HepG2 (cell line): Measurements from ENCODE around the gene KRT2. TPM values are rescaled to one million over a fixed set of nuclear protein-coding genes. Genes with fewer than 3 reads are reported as not detected.

Experiments
- CBX1 ChIP-seq: IDR thresholded peaks from one replicate; pipeline ENCODE4 v1.6.1; 2016; ENCODE audit warnings: antibody characterized with exemption, low read depth
- HIVEP1 ChIP-seq: sonication (generic); formaldehyde crosslinking; IDR thresholded peaks from 2 replicates; pipeline ENCODE4 v1.4.0; 2020; ENCODE audit warnings: mild to moderate bottlenecking, missing genetic modification reagents
- KLF12 ChIP-seq: sonication (generic); formaldehyde crosslinking; IDR thresholded peaks from 2 replicates; pipeline ENCODE4 v1.4.0; 2020; ENCODE audit warnings: missing genetic modification reagents, borderline replicate concordance
- NPAS2 ChIP-seq: sonication (generic); formaldehyde crosslinking; IDR thresholded peaks from 2 replicates; pipeline ENCODE4 v1.8.0; 2022; ENCODE audit warnings: mild to moderate bottlenecking, missing genetic modification reagents, borderline replicate concordance
- TCF7L2 ChIP-seq: IDR thresholded peaks from 2 replicates; pipeline ENCODE4 v1.6.1; 2011; ENCODE audit warnings: mild to moderate bottlenecking, low read depth, low read length, moderate library complexity
- ZBTB40 ChIP-seq, 2 experiments: fragments of 450-650 bp in 1 of 2; sonication (generic) in 1 of 2; formaldehyde crosslinking in 1 of 2; IDR thresholded peaks; 2 replicates each; pipeline versions ENCODE4 v1.6.1 to v1.8.0; 2016 to 2022; ENCODE audit warnings: antibody characterized with exemption in 1 of 2, mild to moderate bottlenecking in 1 of 2, missing genetic modification reagents in 1 of 2
- ZNF331 ChIP-seq: sonication (generic); formaldehyde crosslinking; IDR thresholded peaks from 2 replicates; pipeline ENCODE4 v1.4.0; 2020; ENCODE audit warnings: missing genetic modification reagents
- ZNF577 ChIP-seq: sonication (generic); formaldehyde crosslinking; IDR thresholded peaks from 2 replicates; pipeline ENCODE4 v1.4.0; 2020; ENCODE audit warnings: mild to moderate bottlenecking, low read depth, missing genetic modification reagents, borderline replicate concordance
- polyA plus RNA-seq, 8 experiments: library from polyadenylated mRNA; depleted of rRNA in 3 of 8; stranded (reverse) in 7 of 8; unstranded in 1 of 8; fragments of >200 nt; fragmentation: Illumina TruSeq in 4 of 8; extraction: Trizol in 4 of 8; gene quantifications; 2 replicates each; pipeline versions ENCODE4 v1.2.1 to v1.2.3, GENCODE V29; 2011 to 2016; ENCODE audit warnings: low read depth in 4 of 8, missing spikeins in 1 of 8, mixed read lengths in 1 of 8; ENCODE audit not compliant: insufficient read depth in 1 of 8
- total RNA-seq, 5 experiments: library from RNA; depleted of rRNA; stranded (reverse); fragments of >200 nt; fragmentation: Illumina TruSeq; extraction: Trizol; gene quantifications; 2 replicates each; pipeline ENCODE4 v1.2.3, GENCODE V29; 2016; ENCODE audit warnings: low read depth in 1 of 5
- TF ChIP-seq, protein P1 (sequence below): sonication (generic); formaldehyde crosslinking; IDR thresholded peaks from 2 replicates; pipeline ENCODE4 v1.8.0; 2022; ENCODE audit warnings: missing genetic modification reagents, mild to moderate bottlenecking, inconsistent platforms, borderline replicate concordance

Gene KRT2
- total and polyA plus RNA-seq, 2 of the 13 experiments (the other 11 are each of a cell fraction or from before 2014, with no cell fraction given), result not detected

DNA sequence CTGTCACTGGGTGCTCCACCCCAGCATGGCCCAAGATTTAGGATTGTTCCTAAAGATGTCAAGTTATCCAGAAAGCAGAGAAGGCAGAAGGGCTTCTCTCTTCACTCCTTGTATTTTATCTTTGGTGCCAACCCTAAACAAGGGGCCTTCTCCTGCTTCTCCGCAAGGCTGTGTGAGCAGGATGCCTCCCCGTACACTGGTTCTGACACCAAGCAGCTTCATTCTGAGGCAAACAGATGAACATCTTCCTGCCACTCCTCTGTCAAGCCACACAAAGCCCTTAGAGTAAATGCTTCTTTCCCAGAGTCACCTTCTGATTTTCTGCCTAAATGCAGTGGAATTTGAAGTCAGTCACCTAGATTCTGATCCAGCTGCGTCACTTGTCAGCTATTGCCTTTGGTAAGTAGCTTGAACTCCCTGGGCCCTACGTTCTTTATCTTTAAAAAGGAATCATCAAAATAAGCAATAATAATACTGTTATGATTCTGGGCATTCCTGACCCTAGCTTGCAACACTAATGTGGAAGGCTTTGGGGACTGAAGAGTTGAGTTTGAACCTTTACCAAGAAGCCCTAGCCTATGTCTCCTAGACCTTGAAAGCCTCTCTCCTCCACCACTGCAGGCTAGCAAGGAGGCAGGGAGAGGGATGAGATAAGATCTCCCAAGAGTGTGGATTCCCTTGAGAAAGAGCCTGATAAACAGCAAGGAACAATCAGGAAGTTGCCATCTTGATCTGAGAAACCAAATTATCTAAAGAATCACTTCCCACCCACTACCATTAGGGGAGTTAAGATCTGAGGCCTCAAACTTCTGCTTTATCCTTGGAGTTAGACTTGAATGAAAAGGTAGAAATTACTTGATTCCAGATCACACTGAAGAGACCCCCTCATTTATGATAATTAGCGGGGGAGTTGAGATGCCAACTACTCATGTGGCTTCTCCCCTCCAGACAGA, 39.3 kb downstream of the KRT2 start (continued):
- TF ChIP-seq ZBTB40 (IDR thresholded peaks at IDR 0.05) (no peak), ZBTB40 (CRISPR knock-in tag; IDR thresholded peaks at IDR 0.05) (no peak), ZNF577 (CRISPR knock-in tag) (no peak), CBX1 (no peak), ZNF331 (CRISPR knock-in tag) (no peak), NPAS2 (CRISPR knock-in tag) (no peak), KLF12 (CRISPR knock-in tag) (no peak), TCF7L2 (no peak), HIVEP1 (CRISPR knock-in tag) (no peak)
- TF ChIP-seq, protein P1, sequence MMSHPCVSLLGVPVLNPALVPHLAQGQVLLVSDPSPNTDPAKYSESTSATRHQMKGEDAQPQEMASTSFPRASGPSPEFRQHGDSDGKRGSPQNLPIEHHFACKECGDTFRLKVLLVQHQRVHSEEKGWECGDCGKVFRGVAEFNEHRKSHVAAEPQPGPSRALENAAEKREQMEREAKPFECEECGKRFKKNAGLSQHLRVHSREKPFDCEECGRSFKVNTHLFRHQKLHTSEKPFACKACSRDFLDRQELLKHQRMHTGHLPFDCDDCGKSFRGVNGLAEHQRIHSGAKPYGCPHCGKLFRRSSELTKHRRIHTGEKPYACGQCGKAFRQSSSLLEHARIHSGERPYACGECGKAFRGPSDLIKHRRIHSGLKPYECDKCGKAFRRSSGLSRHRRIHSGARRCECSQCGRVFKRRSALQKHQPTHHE (CRISPR knock-in tag), result no peak
